Measurements from ENCODE around the gene SAMD4A.

SAMD4A gene

GRCh38 chr14:54839701-54840119 is 272.8 kb downstream of the SAMD4A start:
- no peak for FAIRE-seq

GRCh38 chr14:54840336-54840735 is 273.4 kb downstream of the SAMD4A start:
- FAIRE-seq: no peak

GRCh38 chr14:54840798-54841197 is 273.9 kb downstream of the SAMD4A start:
- FAIRE-seq: no peak
